Transverse colon (tissue), 4 donors: ENCODE data around the gene ABCA12.

Experiments used
- POLR2A ChIP-seq: fragments of 450-650 bp; IDR thresholded peaks from one replicate; pipeline ENCODE4 v1.6.1; 2016; ENCODE audit warnings: antibody characterized with exemption, mild to moderate bottlenecking, moderate library complexity
- POLR2AphosphoS5 ChIP-seq, 3 donors: sonication (generic); formaldehyde crosslinking; IDR thresholded peaks; one replicate each; pipeline ENCODE4 v1.6.1; 2016; ENCODE audit warnings: antibody characterized with exemption in 3 of 3
- TF ChIP-seq, protein P1 (sequence below), 5 experiments: fragments of 200-600 bp in 3 of 5; fragments of 450-650 bp in 2 of 5; sonication (generic) in 3 of 5; IDR thresholded peaks; 1 replicate in 2 of 5; 2 replicates in 3 of 5; pipeline ENCODE4 v1.5.1; 2016 to 2017; ENCODE audit warnings: antibody characterized with exemption in 5 of 5, inconsistent platforms in 3 of 5, mild to moderate bottlenecking in 2 of 5, moderate library complexity in 1 of 5

DNA sequence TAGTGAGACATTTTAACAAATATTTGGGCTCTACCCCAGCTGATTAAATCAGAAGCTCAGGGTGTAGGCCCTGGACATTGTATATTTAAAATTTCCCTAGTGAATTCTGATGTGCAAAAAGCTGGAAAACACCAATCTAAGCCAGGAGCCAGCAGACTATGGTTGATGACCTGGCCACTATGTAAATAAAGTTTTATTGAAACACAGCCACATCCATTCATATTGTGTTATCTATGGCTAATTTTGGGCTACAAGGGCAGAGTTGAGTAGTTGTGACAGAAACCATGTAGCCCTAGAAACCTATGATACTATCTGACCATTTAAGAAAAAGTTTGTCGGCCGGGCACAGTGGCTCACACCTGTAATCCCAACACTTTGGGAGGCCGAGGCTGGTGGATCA lies 243.0 kb downstream of the ABCA12 start:
- TF ChIP-seq, protein P1, sequence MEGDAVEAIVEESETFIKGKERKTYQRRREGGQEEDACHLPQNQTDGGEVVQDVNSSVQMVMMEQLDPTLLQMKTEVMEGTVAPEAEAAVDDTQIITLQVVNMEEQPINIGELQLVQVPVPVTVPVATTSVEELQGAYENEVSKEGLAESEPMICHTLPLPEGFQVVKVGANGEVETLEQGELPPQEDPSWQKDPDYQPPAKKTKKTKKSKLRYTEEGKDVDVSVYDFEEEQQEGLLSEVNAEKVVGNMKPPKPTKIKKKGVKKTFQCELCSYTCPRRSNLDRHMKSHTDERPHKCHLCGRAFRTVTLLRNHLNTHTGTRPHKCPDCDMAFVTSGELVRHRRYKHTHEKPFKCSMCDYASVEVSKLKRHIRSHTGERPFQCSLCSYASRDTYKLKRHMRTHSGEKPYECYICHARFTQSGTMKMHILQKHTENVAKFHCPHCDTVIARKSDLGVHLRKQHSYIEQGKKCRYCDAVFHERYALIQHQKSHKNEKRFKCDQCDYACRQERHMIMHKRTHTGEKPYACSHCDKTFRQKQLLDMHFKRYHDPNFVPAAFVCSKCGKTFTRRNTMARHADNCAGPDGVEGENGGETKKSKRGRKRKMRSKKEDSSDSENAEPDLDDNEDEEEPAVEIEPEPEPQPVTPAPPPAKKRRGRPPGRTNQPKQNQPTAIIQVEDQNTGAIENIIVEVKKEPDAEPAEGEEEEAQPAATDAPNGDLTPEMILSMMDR (IDR thresholded peaks at IDR 0.05) = no peak
- TF ChIP-seq POLR2A = no peak
- no peak for TF ChIP-seq POLR2AphosphoS5 (IDR thresholded peaks at IDR 0.05)
